Body of pancreas (tissue), 4 donors: ENCODE measurements around the gene TSPEAR. TPM values are rescaled to one million over a fixed set of nuclear protein-coding genes. Genes with fewer than 3 reads are reported as not detected.

ENCODE experiments used
- ATAC-seq: fragments of 150-250 bp; one replicate; pipeline ENCODE4 v1.9.1; 2016
- DNase-seq, 4 donors: peaks; one replicate each; pipeline ENCODE4 v3.0.0-alpha.2; 2019
- H3K27ac ChIP-seq, 4 donors: fragments of 200-600 bp; sonication (generic); 1 replicate in 3 of 4; 2 replicates in 1 of 4; pipeline versions ENCODE4 v1.5.1 to v1.6.1; 2016 to 2019; ENCODE audit warnings: mild to moderate bottlenecking in 1 of 4, mixed read lengths in 1 of 4, moderate library complexity in 1 of 4
- H3K27me3 ChIP-seq, 2 donors: fragments of 200-600 bp; sonication (generic); one replicate each; pipeline ENCODE4 v1.6.0; 2016; ENCODE audit warnings: mild to moderate bottlenecking in 1 of 2
- H3K36me3 ChIP-seq, 2 donors: fragments of 200-600 bp; sonication (generic); replicated peaks in 1 of 2; 2 replicates each; pipeline ENCODE4 v1.5.1; 2016; ENCODE audit warnings: low read depth in 2 of 2; ENCODE audit not compliant: insufficient read depth in 1 of 2
- H3K4me1 ChIP-seq: fragments of 200-600 bp; sonication (generic); one replicate; pipeline ENCODE4 v1.6.0; 2016
- H3K4me3 ChIP-seq, 2 donors: fragments of 200-600 bp; sonication (generic); 1 replicate in 1 of 2; 2 replicates in 1 of 2; pipeline ENCODE4 v1.5.1; 2016 to 2019
- H3K9me3 ChIP-seq, 3 donors: fragments of 200-600 bp; sonication (generic); 1 replicate in 2 of 3; 2 replicates in 1 of 3; pipeline ENCODE4 v1.5.1; 2016
- POLR2A ChIP-seq, 3 donors: fragments of 450-650 bp; IDR thresholded peaks; one replicate each; pipeline ENCODE4 v1.6.1; 2016; ENCODE audit warnings: antibody characterized with exemption in 3 of 3, mild to moderate bottlenecking in 2 of 3
- WGBS, 2 donors: methylation state at CpG; one replicate each; pipeline ENCODE4 v1.1.5; 2017; 5-methylcytosine and 5-hydroxymethylcytosine counted together
- intact Hi-C: fragments of 100-400 bp; cut with DNase I; formaldehyde crosslinking; loops from one replicate; pipeline ENCODE4 v1.15.1; 2023
- total RNA-seq, 2 donors: library from RNA; depleted of rRNA; stranded (reverse); fragments of >200 nt; gene quantifications; one replicate each; pipeline ENCODE4 v1.1.0, GENCODE V29; 2016
- TF ChIP-seq, protein P1 (sequence below), 7 experiments: fragments of 450-650 bp in 4 of 7; fragments of 200-600 bp in 3 of 7; sonication (generic) in 3 of 7; IDR thresholded peaks; one replicate each; pipeline ENCODE4 v1.5.1; 2016 to 2019; ENCODE audit warnings: antibody characterized with exemption in 7 of 7

TSPEAR gene
- total RNA-seq, 2 donors from 2014 or later = 0.52 TPM; not detected in 1

DNA sequence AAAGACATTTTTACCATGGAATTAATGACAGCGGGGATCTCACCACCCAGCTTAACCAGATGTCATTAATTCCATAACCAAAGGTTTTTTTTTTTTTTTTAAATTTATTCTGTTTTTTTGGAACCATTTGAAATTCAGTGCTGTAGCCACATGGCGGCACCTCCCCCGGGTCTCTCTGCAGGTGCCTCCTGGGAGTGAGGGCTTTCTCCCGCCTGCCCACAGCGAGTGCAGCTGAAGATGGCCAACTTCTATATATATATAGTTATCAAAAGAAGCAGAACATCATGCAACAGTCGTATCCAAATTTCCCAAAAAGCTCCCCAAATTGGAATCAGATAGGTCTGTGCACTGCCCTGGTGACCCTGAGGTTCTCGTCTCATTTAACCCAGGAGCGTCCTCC lies 95.9 kb downstream of the TSPEAR start:
- no peak overlapping the region for H3K4me3 ChIP-seq
- intact Hi-C loops = no loop called here
- H3K36me3 ChIP-seq = no peaks in the 10 kb centered on the region
- no peaks in the 10 kb centered on the region for H3K27me3 ChIP-seq
- TF ChIP-seq, protein P1, sequence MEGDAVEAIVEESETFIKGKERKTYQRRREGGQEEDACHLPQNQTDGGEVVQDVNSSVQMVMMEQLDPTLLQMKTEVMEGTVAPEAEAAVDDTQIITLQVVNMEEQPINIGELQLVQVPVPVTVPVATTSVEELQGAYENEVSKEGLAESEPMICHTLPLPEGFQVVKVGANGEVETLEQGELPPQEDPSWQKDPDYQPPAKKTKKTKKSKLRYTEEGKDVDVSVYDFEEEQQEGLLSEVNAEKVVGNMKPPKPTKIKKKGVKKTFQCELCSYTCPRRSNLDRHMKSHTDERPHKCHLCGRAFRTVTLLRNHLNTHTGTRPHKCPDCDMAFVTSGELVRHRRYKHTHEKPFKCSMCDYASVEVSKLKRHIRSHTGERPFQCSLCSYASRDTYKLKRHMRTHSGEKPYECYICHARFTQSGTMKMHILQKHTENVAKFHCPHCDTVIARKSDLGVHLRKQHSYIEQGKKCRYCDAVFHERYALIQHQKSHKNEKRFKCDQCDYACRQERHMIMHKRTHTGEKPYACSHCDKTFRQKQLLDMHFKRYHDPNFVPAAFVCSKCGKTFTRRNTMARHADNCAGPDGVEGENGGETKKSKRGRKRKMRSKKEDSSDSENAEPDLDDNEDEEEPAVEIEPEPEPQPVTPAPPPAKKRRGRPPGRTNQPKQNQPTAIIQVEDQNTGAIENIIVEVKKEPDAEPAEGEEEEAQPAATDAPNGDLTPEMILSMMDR (IDR thresholded peaks at IDR 0.05) = no peak
- no peak for TF ChIP-seq POLR2A (IDR thresholded peaks at IDR 0.05)
- peaks cover 0 to 14% (median 0%) of the 10 kb centered on the region in 3 donors for H3K9me3 ChIP-seq
- H3K4me1 ChIP-seq = no peaks in the 10 kb centered on the region
- 53 to 63% methylated on average over 8 of the region's 8 CpGs for WGBS, 2 donors
- DNase-seq (no peak), ATAC-seq (no peak)
- H3K27ac ChIP-seq = no peak overlapping the region

DNA sequence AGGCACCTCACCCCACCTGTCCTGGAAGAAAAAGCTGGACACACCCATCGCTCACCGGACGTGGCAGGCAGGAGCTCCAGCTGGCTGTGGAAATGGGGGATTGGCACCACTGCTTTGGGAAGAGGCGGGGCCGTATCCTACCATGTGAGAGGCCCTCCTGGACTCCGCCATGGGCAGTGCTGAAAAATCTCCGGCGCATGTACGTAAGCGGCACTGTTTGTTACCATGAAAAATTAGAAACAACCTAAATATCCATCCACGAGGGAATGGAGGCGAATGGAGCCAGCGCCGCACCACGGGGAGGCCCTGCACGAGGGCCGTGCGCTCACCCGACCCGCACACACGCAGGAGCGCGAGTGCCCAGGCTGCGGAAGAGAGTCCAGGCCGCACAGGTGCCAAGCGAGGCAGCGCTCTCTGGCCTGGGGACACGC lies 96.4 kb downstream of the TSPEAR start:
- H3K4me1 ChIP-seq = no peaks in the 10 kb centered on the region
- WGBS, 2 donors = 71 to 75% methylated on average over 28 of the region's 28 CpGs

DNA sequence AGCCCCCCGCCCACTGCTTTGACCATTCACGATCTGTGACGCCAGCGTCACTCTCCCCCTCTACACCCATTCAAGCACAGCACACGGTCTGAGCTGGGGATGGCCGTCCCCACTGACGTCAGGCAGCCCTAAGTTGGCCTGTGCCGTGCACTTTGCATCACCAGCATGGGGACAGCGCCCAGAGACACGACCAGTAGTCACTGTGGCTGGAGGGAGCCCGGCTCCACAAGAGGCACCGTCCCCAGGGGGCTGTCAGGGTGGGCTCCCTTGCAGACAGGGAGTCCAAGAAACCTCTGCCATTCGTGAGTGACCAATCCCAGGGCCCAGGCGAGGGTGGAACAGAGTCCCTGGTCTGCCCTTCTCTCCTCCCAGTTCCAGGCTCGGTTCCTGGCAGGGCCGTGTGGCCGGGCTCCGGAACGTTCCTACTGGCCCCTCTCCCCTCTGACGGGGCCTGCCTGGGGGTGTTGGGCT lies 97.2 kb downstream of the TSPEAR start:
- DNase-seq (no peak), ATAC-seq (no peak)
- Histone ChIP-seq H3K27ac (no peak overlapping the region), H3K9me3 (peaks cover 0 to 21% (median 0%) of the 10 kb centered on the region in 3 donors), H3K36me3 (no peaks in the 10 kb centered on the region), H3K4me3 (no peak overlapping the region), H3K4me1 (no peaks in the 10 kb centered on the region), H3K27me3 (no peaks in the 10 kb centered on the region)
- 70 to 78% methylated on average over 13 to 19 of the region's 20 CpGs for WGBS, 2 donors
- intact Hi-C loops = no loop called here
- TF ChIP-seq POLR2A (IDR thresholded peaks at IDR 0.05) = no peak
- TF ChIP-seq, protein P1 (IDR thresholded peaks at IDR 0.05) = no peak

More for the DNA sequence above, 96.4 kb downstream of the TSPEAR start:
- ATAC-seq (no peak), DNase-seq (no peak)
- Histone ChIP-seq H3K27ac (no peak overlapping the region), H3K4me3 (no peak overlapping the region), H3K27me3 (no peaks in the 10 kb centered on the region), H3K36me3 (no peaks in the 10 kb centered on the region), H3K9me3 (peaks cover 0 to 19% (median 0%) of the 10 kb centered on the region in 3 donors)
- TF ChIP-seq POLR2A (IDR thresholded peaks at IDR 0.05) = no peak
- TF ChIP-seq, protein P1 (IDR thresholded peaks at IDR 0.05) = no peak
- intact Hi-C loops = no loop called here

DNA sequence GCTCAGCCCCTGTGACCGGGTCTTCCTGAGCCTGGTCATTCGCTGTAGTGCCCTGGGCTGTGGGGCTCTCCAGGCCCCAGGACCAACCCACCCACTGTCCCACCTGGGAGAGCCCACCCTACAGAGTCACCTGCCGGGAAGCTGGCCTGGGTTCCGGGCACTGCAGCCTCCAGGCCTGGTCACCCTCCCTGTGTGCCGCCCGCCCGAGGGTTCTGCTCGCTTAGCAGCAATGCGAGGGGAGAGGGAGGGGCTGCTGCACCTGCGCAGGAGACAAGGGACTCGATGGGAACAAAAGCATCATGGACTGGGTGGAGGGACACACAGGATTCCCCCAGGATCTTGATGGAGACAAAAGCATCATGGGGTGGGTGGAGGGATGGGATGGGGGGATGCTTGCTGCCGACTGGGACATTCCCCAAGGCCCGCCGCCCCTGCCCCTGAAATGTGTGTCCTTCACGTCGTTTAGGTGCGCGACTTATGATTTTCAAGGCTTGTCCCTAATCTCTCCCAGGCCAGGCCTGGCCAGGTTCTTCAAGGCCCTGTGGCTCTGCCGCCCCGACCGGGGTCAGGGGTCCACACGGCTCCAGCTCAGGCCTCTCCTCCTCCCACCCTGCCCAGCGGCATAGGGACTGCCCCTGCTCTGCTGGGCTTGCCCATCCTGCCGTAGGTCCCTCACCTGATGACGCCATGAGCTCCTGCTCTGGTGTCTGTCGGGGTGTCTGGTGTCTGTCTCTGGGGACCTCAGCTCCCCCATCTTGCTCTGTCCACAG lies 97.8 kb downstream of the TSPEAR start:
- no peak for DNase-seq
- Histone ChIP-seq H3K36me3 (no peaks in the 10 kb centered on the region), H3K9me3 (peaks cover 0 to 26% (median 0%) of the 10 kb centered on the region in 3 donors), H3K4me3 (no peak overlapping the region), H3K27me3 (no peaks in the 10 kb centered on the region), H3K4me1 (no peaks in the 10 kb centered on the region), H3K27ac (no peak overlapping the region)
- WGBS, 2 donors = 55 to 77% methylated on average over 21 to 23 of the region's 26 CpGs
- ATAC-seq = no peak
- intact Hi-C loops = no loop called here
- TF ChIP-seq POLR2A (IDR thresholded peaks at IDR 0.05) = no peak
- TF ChIP-seq, protein P1 (IDR thresholded peaks at IDR 0.05) = no peak
